GM20431 (cell line): ENCODE results near the gene DNAJA4.

Source experiments
- in situ Hi-C: fragments of 300-500 bp; cut with MseI, MboI; formaldehyde crosslinking; loops from one replicate; pipeline ENCODE4 v1.15.0; 2020; ENCODE audit warnings: low sequenced_read_pairs; ENCODE audit not compliant: unreplicated experiment

Gene DNAJA4

DNA sequence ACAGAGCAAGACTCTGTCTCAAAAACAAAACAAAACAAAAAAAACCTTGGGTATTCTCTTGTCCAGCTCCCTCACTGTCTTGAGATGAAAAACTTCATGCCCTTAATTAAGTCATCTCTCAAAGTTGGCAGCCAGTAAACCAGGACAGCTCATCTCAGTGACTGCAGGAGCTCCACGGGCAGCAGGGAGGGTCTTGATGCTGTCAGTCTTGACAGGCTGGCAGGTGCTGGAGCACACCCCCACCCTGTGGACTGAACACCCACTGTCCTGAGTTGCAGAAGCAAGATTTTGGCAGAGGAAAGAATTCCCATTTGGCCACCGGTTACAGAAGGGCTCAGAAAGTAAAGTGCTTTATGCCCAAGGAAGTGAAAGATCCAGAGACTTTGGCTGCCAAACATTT, 8.0 kb downstream of the DNAJA4 start:
- in situ Hi-C loops: no loop called here

DNA sequence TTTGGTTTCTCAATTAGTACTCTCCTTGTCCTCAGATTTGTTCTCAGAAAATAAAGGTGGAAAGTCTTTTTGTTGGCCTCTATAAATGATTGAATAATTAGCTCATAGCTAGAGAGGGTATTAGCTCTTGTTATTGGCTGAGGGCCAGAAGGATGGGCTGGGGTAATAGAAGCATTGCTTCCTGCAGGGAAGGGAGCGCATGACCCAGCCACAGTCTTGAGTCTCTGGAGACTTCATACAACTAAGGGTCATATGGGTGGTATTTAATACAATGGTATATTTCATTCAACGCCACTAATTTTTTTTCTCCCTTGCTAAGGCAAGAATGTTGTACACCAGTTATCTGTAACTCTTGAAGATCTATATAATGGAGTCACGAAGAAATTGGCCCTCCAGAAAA, 8.4 kb downstream of the DNAJA4 start:
- in situ Hi-C loops: no loop called here

DNA sequence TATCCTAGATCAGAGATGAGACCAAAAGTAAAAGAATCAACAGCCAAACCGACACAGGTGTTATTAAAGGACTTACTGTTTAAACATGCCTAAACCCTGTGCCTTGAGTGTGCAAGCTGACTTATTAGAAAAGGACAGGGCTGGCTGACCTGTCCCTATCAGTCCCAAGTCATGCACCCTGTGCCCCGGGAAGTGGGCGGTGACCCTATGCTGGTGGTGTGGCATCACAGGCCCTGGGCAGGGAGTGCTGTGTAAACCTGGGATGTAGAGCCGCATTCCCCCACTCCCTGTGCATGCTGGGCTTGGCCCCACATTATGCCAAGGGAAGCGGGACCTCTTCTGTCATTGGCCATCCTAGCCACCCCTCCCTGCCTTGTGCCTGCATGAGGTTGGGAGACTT, 10.6 kb downstream of the DNAJA4 start:
- in situ Hi-C loops: no loop called here

DNA sequence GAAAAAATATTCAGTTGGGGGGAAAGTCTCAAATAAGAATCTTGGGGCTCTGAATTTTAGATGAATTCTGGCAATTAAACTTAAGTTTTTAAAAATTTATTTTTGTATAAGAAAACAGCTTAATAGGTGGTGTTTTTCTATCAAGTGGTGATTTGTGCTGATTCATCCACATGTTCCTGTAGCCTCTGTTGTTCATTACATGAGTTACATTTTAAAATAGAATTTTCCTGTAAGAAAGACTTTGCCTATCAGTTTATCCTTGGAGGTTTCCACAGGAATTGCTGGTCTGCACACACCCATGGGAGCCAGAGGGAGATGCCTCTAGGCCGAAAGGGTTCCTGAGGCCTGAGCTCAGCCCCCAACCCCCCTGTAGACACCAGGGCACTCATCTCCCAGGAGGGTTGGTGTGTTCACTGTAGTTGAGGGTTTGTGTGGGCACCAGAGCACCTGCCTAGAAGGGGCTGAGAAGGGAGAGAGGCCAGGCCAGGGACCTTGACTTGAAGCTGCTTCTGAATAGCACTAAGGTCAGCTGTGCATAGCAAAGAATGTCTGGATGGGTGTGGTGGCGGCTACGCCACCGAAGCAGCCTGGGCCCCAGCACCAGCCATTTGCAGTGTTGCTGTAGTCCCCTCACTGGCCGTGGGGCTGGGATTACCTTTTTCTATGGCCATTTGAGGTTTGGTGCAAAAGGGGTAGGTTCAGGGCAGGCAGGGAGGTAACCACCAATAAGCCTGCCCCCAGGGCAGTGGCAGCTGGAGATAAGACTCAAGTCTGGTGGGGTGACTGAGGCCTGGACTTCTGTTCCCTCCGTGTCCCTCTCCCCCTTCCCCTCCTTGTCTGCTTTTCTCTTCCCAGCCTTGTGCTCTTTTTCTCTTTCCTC, 11.9 kb downstream of the DNAJA4 start:
- in situ Hi-C loops: no loop called here

DNA sequence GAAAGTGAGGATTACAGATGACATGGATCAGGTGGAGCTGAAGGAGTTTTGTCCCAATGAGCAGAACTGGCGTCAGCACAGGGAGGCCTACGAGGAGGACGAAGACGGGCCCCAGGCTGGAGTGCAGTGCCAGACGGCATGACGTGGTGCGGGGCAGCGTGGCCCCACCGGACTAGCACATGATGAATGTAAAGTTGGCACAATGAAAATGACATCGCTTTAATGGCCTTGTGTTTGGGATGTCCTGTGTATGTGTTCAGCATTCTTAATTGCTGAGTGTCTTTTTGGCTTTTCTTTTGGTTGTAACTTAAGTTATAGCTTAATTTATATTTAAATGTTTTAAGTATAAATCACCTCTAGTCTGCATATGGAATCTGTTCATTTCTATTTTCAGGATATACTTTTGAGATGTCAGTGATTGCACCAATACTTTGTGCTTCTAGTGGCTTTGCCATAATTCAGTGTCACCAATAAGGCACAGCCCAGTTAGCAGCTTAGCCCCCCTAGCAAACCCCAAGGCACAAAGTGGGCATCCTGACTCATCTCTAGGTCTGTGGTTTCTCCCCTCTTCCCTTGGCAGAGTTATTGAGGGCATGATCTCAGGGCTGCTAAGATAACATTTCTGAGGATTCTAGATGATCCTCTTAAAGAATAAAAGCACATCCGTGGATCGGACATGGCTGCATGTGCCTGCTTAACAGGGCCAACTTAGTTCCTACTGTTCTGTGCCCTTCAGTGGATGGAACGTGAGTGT, 16.1 kb downstream of the DNAJA4 start:
- in situ Hi-C loops: no loop called here

DNA sequence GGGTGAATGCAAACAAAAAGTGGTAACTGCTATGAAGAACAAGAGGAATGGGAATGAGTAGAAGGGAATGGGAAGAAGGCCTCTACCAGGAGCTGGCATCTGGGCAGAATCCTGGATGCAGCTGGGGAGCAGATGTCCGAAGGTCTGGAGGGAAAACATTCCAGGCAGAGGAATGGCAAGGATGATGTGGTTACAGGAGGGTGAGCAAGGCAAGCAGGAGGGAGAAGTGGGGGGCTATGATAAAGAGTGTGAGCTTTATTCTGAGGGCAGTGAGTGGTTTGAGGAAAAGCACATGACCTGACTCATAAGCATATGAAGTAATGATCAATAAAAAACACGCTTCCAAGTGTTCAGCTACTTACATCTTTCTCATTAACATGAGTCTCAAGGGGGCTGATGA, 18.0 kb downstream of the DNAJA4 start:
- in situ Hi-C loops: no loop called here

DNA sequence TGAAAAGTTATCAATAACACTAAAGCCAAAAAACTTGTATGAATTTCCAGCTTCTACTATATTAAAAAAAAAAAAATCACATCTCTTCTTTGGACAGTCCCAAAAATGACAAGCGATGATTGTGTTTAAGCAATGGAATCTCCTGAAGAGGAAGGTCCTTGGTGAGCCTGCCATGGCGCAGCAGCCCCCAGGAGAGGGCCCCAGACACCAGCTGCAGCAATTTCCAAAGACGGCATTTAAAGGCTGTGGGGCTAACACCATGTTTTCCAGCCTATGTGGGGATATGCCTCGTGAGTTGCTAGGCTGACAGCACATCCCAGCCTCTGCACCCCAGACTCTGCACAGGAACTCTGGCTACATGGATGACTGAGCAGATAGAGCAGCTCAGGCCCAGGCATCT, 20.4 kb downstream of the DNAJA4 start:
- in situ Hi-C loops: no loop called here

DNA sequence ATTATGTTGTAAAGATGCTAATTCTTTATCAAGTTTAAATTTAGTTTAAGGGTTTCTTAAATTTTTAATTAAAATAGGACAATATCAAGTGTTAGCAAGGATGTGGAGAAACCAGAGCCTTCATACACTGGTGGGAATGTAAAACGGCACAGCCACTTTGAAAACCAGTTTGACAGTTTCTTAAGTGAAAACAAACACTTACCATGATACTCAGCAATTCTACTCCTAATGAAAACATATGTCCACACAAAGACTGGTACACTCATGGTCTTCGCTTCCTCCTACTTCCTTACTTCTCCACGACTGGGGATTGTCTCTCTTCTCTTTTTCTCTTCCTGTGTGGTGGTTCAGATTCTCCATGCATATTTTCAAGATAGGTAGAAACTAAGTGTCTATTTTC, 25.9 kb downstream of the DNAJA4 start:
- in situ Hi-C loops: no loop called here

DNA sequence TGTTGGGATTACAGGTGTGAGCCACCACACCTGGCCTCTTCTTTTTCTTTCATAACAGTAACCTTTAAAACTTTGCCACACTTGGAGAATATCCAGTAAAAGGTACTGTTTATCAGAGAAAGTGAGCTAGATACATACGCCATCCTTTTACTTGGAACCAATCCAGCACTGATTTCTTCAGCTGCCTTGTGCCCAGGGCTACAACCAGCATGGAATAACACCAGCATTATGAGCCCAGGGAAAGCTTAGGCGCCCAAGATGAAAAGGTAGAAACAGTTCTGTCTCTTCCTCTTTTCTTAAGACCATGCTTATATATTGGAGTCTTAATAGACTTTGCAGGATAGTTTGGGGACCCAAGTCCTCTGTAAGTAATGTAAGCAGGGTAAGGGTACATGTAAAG, 26.7 kb downstream of the DNAJA4 start:
- in situ Hi-C loops: no loop called here

DNA sequence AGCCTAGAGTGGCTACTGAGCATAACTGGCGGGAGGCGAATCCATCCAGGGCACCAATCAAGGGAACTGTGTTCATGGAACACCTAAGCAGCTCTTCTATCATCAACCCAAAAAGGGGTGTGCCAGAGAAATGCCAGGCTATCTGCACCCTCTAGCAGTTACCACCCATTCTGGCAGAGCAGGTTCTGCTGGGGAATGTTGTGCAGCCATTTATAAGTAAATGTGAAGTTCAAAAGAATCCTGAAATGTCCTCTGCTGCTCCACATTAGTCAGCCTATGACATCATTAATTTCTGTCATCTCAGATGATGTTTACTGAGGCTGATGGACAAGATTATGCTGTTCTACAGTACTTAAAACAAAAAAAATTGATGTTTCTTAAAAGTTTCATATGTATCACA, 27.3 kb downstream of the DNAJA4 start:
- in situ Hi-C loops: no loop called here

DNA sequence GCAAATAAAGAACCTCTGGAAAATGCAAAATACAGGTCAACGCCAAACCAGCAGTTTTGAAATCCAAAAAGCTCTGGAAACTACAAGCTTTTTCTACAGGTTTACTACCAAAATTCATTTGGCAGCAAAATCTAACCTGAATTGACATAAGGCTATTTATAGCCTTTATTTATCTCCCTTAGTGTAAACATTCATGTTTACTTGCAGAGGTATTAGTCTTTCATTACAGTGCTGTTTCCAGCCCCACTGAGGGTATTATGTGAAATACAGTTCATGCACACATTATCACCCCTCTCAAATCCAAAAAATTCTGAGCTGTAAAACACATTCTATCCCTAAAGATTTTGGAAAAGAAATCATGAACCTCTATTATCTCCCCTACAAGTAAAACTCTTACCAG, 27.9 kb downstream of the DNAJA4 start:
- in situ Hi-C loops: no loop called here

DNA sequence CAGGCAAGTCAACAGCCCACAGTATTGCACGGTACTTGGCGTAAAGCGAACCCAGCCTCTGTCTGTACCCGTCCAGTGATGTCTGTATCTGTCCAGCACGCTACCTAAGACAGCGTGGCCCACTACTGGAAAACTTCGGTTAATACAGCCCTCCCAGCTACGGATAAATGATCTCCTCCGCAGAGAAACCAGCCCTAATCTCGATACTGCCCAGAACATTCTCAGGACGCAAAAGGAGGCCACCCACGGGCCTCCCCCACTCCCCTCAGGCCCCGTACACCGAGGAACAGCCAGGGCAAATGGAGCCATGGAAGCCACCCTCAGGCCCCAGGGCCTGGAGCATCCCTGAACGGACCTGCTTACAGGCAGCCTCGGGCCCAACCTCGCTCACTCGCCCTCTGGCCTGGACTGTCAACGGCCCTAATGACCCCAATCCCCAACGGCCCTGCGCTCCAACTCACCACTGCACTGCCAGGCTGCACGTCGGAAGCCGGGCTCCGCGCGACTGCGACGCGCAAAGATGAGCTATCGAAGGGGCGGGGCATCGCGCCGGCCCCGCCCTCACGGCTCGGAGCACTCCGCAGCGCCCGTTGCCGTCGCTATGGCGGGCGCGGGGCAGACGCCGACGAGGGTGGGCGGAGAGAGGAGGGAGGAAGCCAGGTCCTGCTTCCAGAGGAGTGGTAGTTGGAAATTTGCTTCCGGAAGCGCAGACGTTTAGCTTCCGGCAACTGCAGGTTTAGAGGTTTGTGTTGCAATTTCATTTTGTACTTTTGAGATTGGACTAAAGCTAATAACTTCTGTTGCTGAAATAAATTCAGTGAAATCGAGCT, 35.0 kb downstream of the DNAJA4 start, which contains the start of gene SKIC8:
TSS of gene SKIC8 (minus strand) at position 509 of the 830 bp plus-strand sequence. CDS start 3,923 bp downstream, outside the sequence.
- in situ Hi-C loops: no loop called here

DNA sequence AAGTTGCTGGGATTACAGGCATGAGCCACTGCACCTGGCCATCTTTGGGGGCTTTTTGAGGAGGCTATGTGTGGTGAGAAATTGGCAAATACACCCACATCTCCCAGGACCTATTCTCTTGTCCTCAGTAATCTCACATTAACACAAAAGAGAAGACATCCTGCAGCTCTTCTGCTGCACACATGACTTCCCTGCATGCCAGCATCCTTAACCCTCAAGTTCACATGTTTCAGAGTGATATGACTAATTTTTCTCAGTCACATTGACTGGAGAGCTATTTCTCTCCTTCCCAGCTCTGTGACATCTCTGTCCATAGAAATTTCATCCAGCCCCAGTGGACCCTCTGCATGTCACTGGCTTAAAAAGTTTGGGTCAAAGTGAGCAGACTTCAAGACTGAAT, 37.0 kb downstream of the DNAJA4 start:
- in situ Hi-C loops: loop anchor here (25.0 kb wide), 1 partner anchor 411 kb away; no protein-coding TSS in a partner anchor

DNA sequence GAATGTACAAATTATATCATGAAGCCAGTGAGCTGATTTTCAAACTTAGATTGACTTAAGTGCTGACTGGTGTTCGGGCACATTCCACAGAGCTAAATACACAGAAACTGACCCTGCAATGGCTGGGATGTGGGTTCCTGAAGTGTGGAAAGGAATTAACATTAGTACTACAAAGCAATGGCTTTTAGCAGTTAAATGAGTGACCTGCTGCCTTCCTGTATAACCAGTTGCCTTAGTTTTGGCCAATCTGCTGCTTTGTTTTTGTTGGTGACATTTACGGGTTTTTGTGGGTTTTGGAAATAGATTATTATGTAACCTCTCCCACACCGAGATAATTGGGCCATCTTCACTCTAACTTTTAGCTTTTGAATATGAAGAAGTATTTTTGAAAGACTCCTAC, 37.5 kb downstream of the DNAJA4 start:
- in situ Hi-C loops: loop anchor here (25.0 kb wide), 1 partner anchor 410 kb away; no protein-coding TSS in a partner anchor

DNA sequence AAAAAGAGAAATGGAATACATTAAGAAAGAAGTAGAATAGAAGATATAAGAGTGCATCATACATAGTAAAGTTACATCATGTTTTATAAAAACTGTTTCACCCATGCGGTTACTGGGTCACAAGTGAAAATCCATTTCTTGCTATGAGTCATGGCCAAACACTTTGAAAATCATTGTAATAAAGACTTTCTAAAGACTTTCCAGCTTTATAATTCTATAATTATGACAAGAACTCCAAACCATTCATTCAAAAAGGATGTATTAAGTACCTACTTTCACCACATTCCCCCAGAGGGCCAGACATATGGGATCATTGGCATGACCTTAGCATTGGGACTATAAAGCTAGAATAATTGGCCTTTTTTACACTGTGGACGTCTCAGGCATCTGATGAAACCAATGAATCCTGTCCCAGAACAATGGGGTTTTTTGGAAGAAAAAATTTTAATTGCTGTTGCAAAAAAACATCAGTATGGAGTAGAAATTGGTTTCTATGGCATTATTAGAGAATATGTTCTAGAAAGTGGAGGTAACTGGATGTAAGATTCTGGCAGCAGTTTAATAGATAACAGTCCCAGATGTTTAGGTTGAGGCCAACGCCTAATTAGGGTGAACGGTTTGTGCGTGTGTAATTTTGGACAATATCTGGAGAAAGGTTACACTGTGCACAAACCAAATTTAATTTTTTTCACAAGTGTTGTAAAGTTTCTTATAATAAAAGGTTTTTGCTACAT, 38.4 kb downstream of the DNAJA4 start:
- in situ Hi-C loops: loop anchor here (25.0 kb wide), 1 partner anchor 410 kb away; no protein-coding TSS in a partner anchor

DNA sequence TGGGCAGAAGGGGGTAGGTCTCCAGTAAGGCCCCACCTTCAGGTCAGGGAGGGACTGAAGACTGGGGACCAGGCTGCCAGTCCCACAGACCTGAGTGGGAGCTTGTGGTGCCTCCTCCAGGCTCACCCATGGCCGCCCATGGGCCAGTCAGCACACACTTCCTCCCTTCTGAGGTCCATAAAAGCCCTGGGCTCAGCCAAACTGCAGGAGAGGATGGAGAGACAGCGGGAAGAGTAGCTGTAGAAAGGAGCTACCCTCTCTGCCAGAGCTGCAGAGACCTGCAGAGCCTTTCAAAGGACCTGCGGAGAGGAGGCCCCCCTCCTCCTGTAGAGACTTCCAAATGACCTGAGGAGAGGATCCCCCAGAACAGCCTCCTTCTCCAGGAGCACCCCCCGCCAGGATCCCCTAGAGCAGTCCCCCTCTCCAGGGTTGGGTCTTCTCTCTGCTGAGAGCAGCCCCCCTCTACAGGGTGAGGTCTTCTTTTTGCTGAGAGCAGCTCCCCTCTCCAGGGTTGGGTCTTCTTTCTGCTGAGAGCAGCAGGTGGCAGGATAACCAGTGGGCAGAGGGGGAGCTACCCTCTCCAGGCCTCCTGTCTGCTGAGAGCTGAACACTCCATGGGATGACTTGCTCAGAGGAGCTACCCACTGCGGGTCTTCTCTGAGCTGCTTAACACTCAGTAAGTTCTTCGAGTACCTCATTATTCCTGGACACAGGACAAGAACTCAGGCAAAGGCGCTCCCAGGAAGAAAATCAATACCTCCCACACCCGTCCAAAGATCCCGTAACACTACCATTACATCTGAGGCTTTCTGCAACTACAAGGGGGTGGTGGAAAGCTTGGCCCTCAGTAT, 40.1 kb downstream of the DNAJA4 start:
- in situ Hi-C loops: loop anchor here (25.0 kb wide), 1 partner anchor 408 kb away; no protein-coding TSS in a partner anchor

DNA sequence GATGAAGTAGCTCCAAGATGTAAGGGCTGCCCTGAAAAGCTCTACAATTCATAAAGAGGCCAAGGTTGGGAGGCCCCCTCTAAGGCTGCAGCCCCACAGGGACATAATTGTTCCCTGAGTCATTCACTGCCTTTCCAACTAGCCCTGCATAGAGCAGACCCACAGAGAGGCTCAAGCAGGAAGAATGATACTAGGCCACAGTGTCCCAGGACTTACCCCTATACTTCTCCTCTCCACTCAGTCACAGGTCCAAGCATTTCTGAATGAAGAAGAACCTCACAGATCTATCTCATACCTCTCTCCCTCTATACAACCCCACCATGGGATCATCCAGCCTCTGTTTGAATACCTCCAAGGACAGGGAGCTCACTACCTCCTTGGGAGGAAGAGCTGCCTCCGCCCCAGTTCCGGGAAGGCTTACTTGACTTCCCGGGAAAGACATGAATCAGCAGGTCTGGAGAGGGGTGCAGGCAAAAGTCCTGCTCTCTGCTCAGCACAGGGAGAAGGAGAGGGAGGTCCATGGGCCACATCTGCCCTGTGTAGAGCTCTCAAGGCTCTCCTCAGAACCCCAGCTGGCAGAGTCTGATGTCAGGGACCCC, 41.9 kb downstream of the DNAJA4 start:
- in situ Hi-C loops: loop anchor here (25.0 kb wide), 1 partner anchor 406 kb away; no protein-coding TSS in a partner anchor

DNA sequence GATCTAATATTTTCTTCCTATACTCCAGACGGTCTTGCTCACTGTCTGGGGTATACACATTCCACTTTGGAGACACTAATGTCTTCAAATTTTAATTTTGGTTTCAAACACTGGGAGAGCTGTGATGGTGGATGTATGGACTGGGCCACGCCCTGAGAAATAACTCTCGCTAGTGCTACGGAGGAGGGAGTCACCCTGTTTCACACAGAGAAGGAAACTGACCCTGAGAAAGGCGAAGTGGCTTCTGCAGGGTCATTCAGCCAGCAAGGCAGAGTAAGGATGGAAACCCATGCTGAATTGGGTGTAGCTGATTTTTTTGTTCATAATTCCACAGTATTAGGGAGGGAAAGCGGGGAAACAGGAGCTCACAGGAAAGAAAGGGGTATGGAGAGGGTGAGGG, 43.6 kb downstream of the DNAJA4 start:
- in situ Hi-C loops: loop anchor here (25.0 kb wide), 1 partner anchor 404 kb away; no protein-coding TSS in a partner anchor
